Measurements from ENCODE around the gene PRSS48.
"Not testable (repeated sequence)": the region's sequence is repeated elsewhere in the genome, so short reads cannot be mapped to it uniquely, and the experiment has no call there.

PRSS48 gene

DNA sequence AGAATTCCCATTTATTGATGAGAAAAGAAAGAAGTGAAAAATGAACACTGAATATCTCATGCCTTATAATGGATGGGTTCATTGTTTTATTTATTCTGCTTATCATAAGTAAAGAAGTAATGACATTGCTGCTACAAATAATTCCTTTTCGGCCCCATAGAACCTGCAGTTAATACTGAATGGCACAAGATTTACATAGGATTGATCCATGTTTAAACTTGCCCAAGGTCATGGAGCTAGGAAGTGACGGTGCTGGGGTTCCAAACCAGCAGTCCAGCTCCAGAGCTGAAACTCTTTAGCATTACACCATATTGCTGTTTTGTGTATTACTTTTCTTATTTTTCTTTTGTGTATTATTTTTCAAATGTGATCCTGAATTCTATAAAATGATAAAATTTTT, 30.2 kb upstream of the PRSS48 start:
- DNase-seq, result no peak
- in situ Hi-C loops (cut with HindIII; ENCODE audit: low pct_ligation_motif_present, low sequenced_read_pairs), result no loop called here
- Histone ChIP-seq H3K4me3 (ENCODE audit: low read depth, low read length) (no peak overlapping the region), H3K27me3 (replicated peaks) (no peaks in the 10 kb centered on the region), H3K36me3 (replicated peaks) (no peaks in the 10 kb centered on the region), H3K27ac (no peak overlapping the region)
- no peak for TF ChIP-seq CTCF (IDR thresholded peaks at IDR 0.05; ENCODE audit: low read depth, low read length, missing control alignments)

- TF ChIP-seq CTCF (IDR thresholded peaks at IDR 0.05; ENCODE audit: low read depth, low read length, missing control alignments), result no peak
These were observed 29.6 kb upstream of the PRSS48 start for GRCh38 chr4:151247395-151247794.

DNA sequence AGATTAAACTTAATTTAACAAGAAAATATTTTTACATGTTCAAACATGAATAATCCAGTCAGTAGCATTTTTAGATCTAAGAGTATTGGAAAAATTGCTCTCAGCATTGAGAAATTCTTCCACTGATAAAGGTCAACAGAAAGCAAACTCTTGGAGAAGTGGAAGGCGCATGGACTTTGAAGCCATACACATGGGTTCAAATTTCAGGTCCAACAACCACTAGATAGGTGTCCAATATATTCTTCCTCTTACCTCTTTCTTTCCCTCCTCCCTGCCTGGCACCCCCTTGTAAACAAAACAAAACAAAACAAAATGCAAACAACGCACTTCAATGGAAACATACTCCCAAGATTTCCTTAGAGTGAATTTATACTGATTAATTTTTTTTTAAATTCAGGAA, 28.4 kb upstream of the PRSS48 start:
- no peaks in the 10 kb centered on the region for H3K27me3 ChIP-seq (replicated peaks)
- no peak overlapping the region for H3K4me3 ChIP-seq (ENCODE audit: low read depth, low read length)
- H3K27ac ChIP-seq, result no peak overlapping the region
- in situ Hi-C loops (cut with HindIII; ENCODE audit: low pct_ligation_motif_present, low sequenced_read_pairs), result no loop called here
- no peaks in the 10 kb centered on the region for H3K36me3 ChIP-seq (replicated peaks)
- DNase-seq, result no peak
- no peak for TF ChIP-seq CTCF (IDR thresholded peaks at IDR 0.05; ENCODE audit: low read depth, low read length, missing control alignments)

More at GRCh38 chr4:151247395-151247794, 29.6 kb upstream of the PRSS48 start:
- H3K4me3 ChIP-seq (ENCODE audit: low read depth, low read length), result no peak overlapping the region
- no peak overlapping the region for H3K27ac ChIP-seq
- in situ Hi-C loops (cut with HindIII; ENCODE audit: low pct_ligation_motif_present, low sequenced_read_pairs), result no loop called here
- no peak for DNase-seq
- no peaks in the 10 kb centered on the region for H3K36me3 ChIP-seq (replicated peaks)
- no peaks in the 10 kb centered on the region for H3K27me3 ChIP-seq (replicated peaks)

GRCh38 chr4:151250706-151251105, 26.3 kb upstream of the PRSS48 start:
- H3K4me3 ChIP-seq (ENCODE audit: low read depth, low read length), result no peak overlapping the region
- in situ Hi-C loops (cut with HindIII; ENCODE audit: low pct_ligation_motif_present, low sequenced_read_pairs), result no loop called here
- no peak for DNase-seq
- H3K27ac ChIP-seq, result no peak overlapping the region
- H3K36me3 ChIP-seq (replicated peaks), result no peaks in the 10 kb centered on the region
- H3K27me3 ChIP-seq (replicated peaks), result no peaks in the 10 kb centered on the region
- no peak for TF ChIP-seq CTCF (IDR thresholded peaks at IDR 0.05; ENCODE audit: low read depth, low read length, missing control alignments)

DNA sequence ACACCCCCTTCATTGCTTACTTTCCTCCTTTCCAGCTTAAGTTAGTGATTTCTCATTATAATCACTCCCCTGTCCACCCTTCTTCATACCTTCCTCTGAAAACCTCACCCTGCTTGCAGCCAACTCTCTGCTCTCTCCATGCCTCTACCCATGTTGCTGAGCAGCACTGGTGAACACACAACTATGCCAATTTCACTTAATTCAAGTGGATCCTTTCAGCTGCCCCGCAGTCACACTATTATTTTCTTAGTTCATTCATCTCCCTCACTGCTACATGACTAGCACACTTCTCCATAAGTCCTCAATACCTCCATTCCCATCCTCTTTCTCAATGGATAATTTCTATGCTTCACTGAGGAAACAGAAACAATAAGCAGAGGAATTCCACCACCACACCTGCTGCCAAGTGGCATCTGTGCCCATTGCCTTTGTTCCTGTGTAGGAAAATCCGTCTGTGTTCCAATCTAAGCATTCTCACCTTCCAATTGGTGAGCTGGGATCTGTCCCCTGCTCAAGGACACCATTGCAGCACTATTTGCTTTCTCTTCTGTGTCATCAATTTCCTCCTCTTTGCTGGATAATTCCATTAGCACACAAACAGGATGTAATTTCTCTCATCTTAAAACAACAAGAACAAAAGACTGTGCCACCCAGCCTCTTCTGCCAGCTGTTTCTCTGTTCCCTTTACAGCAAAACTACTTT, 25.2 kb upstream of the PRSS48 start:
- no peaks in the 10 kb centered on the region for H3K27me3 ChIP-seq (replicated peaks)
- H3K36me3 ChIP-seq (replicated peaks), result no peaks in the 10 kb centered on the region
- no peak for TF ChIP-seq CTCF (IDR thresholded peaks at IDR 0.05; ENCODE audit: low read depth, low read length, missing control alignments)
- in situ Hi-C loops (cut with HindIII; ENCODE audit: low pct_ligation_motif_present, low sequenced_read_pairs), result no loop called here
- H3K27ac ChIP-seq, result no peak overlapping the region
- no peak overlapping the region for H3K4me3 ChIP-seq (ENCODE audit: low read depth, low read length)
- no peak for DNase-seq

DNA sequence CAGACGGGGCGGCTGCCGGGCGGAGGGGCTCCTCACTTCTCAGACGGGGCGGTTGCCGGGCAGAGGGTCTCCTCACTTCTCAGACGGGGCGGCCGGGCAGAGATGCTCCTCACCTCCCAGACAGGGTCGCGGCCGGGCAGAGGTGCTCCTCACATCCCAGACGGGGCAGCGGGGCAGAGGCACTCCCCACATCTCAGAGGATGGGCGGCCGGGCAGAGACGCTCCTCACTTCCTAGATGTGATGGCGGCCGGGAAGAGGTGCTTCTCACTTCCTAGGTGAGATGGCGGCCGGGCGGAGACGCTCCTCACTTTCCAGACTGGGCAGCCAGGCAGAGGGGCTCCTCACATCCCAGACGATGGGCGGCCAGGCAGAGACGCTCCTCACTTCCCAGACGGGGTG, 21.7 kb upstream of the PRSS48 start:
- DNase-seq; in situ Hi-C loops (cut with HindIII; ENCODE audit: low pct_ligation_motif_present, low sequenced_read_pairs); H3K27me3 ChIP-seq (replicated peaks); H3K27ac ChIP-seq; H3K4me3 ChIP-seq (ENCODE audit: low read depth, low read length); H3K36me3 ChIP-seq (replicated peaks): not testable (repeated sequence)

GRCh38 chr4:151255680-151256079, 21.3 kb upstream of the PRSS48 start:
- H3K27me3 ChIP-seq (replicated peaks); in situ Hi-C loops (cut with HindIII; ENCODE audit: low pct_ligation_motif_present, low sequenced_read_pairs); H3K27ac ChIP-seq; DNase-seq; H3K36me3 ChIP-seq (replicated peaks); H3K4me3 ChIP-seq (ENCODE audit: low read depth, low read length): not testable (repeated sequence)
